ENCODE data around the gene HNMT.

- TF ChIP-seq CTCF (IDR thresholded peaks at IDR 0.05): no peak
- TF ChIP-seq POLR2A (IDR thresholded peaks at IDR 0.05): no peak
Measured at GRCh38 chr2:138000009-138000408, 35.7 kb downstream of the HNMT start.

Measured in ovary (tissue), 3 donors.